Astrocyte of the hippocampus (primary cell): Measurements from ENCODE around the gene SLC37A1.
A peak's percentile ranks its signal among the peaks of the same experiment; 100 is the strongest.

ENCODE experiments used
- DNase-seq: peaks from one replicate; pipeline ENCODE4 v3.0.0; 2011; ENCODE audit warnings: low read depth, low spot score

SLC37A1 gene

DNA sequence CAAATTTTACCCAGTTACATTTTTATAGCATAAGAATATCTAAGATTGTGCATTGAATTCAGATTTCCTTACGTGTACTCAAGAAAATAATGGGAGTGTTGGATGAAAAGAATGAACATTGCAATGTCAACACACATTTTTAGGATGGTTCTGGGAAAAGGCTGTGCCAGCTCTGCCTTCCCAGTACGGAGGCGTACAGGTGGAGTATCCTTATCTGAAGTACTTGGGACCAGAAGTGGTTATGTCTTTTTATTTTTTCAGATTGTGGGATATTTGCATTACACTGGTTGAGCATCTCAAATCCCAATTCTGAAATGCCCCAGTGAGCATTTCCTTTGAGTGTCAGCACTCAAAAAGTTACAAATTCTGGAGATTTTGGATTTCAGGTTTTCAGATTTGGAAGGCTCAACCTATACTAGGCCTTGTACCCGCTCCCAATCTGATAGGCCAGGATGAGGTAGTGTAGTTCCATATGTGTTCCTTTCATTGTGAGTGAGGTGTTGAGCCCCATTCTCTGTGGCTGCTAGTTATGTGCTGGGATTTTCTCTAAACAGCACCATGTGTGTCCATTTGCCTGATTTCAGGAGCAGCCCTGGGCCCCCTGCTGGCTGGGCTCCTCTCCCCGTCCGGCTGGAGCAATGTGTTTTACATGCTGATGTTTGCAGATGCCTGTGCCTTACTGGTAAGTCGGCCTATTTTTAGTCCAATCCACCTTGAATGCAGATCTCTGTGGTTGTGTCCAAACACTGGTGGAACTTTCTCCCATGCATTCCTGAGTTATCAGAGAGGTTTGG, 60.8 kb downstream of the SLC37A1 start:
- peak; percentile 33 for DNase-seq

DNA sequence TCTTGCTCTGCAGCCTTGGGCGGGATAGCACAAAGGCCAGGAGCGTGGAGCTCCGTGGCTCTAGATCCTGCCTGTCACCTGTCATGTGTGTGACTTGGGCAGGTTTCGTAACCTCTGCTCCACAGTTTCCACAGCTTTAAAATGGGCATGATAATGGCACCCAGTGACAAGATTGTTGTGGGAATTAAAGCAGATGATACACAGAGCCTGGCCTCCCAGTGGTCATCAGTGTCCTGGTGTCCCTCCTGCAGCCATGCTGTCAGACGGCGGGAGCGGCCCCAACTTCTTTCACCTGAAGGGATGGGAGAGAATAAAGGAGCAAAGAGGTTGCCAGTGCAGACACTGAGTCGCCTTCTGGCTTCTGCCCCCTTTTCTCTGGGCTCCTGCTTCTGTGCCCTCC, 61.5 kb downstream of the SLC37A1 start:
- DNase-seq, result no peak

DNA sequence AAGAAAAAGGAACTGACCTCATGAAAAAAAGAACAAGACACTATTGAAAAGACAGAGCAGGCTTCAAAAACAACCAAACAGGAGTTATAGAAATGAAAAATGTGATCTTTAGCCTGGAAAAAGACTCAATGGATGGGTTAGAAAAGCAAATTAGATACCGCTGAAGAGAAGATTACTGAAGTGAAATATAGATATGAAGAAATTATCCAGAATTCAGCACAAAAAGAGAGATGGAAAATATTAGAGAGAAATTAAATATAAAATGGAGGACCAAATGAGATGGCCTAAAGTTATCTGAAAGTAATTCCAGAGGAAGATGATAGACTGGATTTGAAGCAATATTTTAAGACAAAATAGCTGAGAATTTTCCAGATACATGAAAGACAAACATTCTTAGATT, 63.0 kb downstream of the SLC37A1 start:
- no peak for DNase-seq

DNA sequence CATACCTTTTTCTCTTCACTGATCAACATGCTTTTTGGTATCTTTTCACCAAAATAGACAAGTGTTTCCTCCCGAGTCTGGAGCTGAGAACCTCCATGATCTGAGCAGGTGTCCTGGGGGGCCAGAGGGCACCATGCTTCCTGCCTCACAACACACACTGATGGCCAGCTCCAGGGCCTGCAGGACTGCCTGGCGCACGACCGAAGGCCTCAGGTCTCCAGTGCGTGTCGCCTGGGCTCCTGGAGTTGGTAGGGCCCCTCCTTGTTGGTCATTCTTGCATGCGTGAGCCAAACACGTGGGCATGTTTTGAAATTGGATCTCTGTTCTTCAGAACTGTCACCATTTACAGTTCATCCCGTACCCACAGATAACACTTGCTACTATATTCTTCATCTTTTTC, 64.4 kb downstream of the SLC37A1 start:
- no peak for DNase-seq

DNA sequence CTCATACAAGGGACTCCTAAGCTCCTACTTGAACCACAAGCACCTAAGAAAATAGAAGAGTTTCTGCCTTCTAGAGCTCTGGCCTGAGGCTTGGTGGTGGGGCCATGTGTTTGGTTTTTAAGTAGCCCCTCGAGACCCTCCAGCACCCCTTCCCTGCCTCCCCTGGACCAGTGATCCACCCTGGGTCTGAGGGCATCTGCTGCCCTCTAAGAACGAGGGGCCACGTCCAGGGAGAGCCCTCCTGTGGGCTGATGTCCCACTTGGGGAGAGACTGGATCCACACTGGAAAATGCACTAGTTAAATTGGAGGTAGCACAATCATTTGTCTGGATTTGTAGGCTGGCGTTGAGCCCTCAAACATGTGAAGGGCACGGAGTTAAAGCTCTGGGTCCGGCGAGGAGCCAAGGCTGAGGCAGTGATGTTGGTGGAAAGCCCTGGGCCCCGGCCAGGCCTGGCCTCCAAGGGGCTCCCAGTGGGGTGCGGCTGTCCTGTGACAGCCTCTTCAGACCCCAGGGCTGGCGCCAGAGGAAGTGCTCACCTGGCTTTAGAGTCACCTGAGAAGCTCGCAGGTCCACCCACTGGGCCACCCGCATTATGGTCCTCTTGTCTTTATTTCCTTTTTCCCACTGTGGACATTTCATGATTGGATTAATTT, 65.2 kb downstream of the SLC37A1 start:
- no peak for DNase-seq

DNA sequence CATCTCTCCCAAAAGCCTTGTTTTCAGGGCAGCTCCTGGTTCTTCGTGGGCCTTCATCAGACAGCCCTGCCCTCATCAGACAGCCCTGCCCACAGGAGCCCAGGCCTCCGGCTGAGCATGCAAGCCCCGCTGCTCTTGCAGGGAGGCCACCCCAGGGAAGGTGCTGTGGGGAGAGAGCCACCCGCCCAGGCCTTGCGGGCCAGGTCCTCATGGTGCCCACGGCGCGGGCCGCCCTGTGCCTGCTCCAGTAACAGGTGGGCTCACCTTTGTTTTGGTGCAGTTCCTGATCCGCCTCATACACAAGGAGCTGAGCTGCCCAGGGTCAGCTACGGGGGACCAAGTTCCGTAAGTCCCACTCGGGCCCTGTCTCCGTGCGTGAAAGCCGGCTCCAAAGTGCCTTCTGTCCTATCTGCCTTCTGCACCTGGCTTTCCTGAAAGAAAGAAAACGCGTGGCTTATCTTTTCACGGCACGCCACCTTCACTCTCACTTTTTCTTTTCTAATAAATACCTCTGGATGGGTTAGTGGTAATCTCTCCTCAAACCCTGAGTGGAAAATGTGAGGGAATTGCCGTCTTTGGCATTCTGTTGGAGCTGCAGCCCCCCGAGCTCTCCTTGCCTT, 65.9 kb downstream of the SLC37A1 start:
- DNase-seq, result no peak

DNA sequence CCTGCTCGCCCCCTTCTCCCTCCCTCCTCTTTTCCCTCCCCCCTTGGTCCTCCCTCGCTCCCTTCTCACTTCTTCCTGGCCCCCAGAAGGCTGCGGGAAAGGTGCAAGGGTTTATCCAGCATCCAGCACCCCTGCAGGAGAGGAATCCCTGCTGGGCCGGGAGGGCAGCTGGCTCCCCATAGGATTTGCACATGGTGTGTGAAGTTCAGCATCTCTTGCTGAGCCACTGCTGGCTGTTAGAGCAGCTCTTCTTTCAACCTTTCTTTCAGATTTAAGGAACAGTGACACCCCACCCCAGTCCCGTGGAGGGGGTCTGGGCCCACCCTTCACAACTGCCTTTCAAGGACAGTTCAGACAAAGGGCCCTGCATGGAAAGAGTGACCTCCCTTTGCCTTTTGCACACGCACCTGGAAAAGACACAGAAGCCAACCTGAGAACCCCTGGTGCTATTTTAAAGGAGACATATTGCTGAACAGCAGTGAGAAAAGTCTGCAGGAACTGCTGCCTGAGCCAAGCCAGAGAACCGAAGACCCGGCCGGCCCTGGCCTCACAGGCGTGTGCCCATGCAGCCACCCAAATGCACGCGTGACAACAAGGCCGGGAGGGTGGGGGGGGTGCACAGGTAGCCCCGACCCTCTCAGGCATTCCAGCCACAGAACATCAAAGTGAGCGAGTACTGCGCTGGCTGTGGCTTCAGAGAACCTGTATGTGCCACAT, 66.6 kb downstream of the SLC37A1 start:
- DNase-seq, result no peak

DNA sequence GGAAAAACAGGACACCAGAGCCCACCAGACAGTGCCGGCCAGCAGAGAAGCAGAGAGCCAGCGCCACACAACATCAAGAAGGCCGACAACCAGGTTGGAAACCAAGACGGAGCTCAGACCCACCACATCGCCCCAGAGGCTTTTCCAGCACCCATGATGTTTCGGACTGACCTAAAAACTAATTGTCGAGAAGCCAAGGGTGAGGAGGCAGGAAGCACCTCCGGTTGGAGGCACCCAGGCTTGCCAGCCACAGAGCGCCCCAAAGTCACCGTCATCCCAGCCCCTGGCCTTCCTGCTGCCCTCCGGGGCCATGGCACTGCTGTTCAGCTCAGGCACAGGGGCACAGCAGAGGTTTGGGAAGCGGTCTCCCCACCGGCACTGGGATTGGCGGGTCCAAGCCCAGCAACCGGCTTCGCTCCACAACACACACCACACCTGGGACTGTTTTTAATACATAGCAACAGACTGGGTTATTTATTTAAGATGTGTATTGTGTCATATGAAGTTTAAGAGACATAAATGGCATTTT, 67.2 kb downstream of the SLC37A1 start:
- DNase-seq, result no peak

DNA sequence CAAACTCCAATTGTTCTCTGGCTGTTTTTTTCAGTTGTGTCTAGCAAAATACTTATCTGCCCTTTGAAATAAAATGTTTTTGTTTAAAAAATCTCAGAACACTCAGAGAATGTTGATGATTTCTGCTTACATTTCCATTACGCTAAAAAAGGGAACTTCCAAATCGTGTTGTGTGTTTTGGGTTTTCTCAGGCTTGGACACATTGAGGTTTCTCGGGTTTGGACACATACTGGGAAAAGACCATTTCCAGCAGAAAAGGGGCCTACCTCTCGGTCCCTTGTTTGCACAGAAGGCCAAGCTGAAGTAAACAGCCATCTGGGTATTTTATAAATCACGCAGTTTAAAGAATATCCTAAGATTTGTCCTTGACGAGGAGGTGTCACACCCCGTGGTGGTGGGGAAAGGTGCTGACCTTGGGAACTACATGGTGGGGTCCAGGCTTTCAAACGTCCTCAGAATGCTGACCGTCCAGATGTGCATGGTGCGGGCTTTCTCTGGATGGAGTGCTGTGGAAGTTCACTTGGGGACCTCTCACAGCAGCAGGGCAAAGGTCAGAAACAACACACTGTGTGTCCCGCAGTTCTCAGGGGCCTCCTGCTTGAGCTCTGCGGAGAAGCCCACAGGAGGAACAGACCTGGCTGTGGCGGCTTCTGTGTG, 67.8 kb downstream of the SLC37A1 start:
- no peak for DNase-seq

DNA sequence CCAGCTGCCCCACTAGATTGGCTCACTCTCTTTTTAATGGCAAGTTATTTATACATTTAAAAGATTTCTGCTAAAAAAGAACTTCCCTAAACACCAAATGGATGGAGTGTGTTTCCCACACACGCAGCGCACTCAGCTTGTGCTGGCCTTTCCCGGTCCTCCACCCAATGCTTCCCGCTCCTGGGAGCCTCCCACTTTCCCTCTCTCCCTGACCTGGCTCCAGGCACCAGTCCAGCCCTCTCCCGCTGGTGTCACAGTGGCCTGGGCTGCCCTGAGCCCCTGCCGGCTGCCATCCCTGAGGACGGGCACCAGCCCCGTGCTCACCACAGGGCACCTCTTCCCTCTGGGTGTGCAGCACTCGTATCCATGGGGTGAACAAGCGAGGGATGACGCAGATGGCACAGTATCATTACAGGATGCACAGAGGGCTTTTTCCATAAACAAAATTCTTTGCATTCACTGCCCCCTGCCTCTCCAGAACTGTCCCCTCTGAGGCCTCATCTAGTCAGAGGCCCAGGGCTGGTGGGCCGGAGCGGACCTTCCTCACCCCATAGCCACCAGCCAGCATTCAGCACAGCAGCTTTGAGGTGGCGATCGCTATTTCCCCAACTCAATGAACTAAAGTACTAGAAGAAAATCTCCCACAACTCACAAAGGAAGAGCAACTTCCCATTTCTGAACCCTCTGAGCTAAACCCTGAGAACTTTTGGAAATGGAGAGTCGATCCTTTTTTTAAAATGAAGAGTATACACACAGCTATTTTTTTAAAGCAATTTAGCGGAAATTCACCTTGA, 68.5 kb downstream of the SLC37A1 start:
- no peak for DNase-seq

DNA sequence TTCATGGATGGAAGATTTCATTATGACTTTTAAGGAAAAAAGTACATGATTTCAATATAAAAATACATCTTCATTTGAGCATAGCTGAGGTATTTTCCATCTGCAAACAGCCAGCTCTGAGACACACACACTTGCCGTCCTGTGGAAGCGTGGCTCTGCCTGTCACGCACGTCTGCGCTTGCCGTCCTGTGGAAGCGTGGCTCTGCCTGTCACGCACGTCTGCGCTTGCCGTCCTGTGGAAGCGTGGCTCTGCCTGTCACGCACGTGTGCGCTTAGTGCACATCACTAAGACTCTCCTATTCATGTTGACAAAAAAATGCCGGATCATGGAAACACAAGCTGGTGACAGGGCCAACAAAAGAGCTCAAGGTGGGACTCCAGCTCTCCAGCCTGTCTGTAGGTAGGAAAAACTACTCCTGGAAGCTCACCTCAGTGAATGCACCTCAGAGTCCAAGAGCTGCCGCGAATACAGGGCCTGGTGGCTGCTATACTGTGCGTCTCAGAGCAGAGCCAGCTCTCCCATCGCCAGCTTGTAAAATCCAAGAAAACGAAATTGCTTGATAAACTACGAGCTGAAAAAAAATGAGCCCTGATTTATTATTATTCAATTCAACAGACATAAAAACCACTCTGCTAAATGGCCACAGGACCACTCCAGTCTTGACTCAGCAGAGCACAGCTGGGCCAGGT, 69.3 kb downstream of the SLC37A1 start:
- no peak for DNase-seq

DNA sequence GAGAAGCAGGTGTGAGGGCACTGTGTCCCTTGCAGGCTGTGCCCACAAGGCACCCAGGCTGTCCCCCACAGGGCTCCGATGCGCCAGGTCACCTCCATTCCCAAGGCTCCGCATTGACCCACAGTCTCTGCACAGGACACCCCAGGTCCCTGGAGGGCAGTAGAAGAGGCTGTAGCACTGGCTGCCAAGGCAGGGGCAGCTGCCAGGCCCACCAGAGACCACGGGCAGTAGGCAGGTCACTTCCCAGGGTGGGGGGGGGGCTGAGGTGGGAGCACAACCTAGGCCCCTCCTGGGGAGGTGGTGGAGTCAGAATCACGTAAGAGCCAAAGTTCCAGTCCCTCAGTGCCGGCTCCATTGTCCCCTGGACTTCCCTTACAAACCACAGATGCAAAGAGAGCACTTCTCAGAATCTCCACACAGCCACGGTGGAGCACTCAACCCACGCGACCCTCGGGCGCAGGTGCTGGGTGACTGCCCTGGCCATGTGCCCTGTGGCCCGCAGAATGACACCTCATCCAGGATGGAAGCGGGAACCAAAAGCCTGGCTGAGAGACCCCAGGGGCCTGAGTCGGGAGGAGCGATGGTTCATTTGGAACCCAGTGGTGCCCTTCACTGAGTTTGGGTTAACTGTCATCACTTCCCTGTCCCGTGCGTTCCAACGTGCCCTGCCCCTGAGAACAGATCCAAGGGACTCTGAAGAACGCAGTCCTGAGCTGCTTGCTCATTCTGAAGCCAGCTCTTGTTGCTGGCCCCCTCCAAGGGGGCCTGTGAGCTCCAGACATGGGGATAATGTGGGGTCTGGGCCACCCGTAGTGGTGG, 70.0 kb downstream of the SLC37A1 start:
- DNase-seq, result no peak

DNA sequence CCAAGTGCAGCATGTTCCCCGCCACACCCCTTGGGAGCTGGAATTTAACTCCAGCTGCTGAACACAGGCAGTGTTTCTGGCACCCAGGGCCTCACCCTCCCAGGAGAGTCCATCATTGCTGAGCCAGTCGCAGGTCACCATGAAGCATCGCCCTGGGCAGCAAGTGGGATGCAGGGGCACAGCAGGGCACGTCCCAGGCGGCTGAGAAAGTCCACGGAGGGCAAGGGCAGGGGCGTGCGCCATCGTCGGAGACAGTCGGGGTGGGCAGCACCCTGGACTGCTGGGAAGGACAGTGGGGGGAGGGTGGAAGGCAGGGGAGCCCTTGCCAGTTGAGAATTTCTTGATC, 70.6 kb downstream of the SLC37A1 start:
- no peak for DNase-seq

DNA sequence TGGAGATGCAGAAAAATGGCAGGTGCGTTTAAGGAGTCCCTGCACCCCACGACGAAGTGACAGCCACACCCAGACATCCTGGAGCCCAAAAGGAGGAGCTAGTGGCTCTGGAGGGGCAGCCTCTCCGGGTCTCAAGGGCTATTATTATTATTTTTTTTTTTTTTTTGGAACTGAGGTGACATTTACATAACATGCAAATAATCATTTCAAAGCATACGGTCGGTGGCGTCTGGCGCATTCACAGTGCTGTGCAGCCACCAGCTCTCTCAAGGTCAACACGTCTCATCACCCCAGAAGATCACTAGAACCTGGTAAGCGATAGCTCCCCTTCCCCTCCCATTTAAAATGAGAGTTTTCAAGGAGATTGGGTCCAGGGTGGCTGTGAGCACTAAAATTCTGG, 72.2 kb downstream of the SLC37A1 start:
- no peak for DNase-seq

DNA sequence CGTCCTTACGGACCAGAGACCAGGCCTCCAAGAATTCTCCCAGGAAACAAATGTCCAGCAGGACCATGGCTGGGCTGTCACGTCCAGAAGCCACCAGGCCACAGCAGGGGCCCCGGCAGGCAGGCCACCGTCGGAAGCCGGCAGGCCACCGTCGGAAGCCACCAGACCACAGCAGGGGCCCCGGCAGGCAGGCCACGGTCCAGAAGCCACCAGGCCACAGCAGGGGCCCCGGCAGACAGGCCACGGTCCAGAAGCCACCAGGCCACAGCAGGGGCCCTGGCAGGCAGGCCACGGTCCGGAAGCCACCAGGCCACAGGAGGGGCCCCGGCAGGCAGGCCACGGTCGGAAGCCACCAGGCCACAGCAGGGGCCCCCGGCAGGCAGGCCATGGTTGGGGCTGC, 72.8 kb downstream of the SLC37A1 start:
- DNase-seq, result no peak

DNA sequence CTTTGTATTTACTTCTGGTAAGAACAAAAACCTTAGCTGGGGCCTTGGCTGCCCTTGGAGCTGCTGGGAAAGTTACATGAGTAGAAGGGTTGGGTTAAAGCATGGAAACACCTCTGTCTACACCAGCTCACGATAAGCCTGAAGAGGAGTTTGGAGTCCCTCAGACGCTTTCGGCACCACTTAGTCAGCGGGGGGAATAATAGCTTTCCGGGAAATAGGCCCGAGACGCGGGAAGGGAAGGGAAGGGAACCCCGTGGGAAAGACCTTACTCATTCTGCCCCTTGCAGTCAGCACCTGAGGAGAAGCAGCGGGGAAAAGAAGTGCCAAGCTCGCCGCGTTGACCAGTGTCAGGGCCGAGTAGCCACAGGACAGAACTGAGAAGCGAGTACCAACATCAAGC, 73.4 kb downstream of the SLC37A1 start:
- no peak for DNase-seq

DNA sequence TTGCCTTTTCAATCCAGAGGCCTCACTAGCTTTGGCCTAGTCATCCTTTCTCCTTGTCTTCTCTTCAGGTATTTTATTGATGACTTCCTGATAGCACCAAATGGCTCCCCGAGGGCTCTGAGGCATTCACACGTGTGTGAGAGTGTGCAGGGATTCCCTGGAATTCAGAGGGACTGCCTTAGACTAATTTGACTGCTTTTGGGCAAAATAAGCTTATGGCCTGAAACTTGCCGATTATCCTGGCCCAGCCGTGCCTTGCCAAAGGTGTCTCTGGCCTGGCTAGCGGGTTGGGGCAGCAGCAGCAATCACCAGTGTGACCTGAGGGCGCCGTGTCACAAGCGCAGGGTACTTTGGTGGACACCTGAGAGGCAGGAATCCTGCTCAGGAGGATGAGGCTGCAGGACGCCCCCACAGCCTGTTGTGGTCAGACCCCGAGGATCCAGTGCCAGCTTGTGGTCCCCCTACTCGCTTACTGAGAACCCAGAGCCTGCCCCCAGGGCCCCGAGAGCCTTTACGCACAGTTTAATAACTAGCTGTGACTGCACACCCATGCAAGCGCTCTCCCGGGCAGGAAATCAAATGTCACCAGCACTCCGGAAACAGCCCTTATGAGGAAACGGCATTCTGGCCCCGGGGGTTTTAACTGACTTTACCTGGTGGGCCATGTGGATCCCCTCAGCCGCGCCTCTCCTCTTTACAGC, 76.9 kb downstream of the SLC37A1 start:
- DNase-seq, result no peak

DNA sequence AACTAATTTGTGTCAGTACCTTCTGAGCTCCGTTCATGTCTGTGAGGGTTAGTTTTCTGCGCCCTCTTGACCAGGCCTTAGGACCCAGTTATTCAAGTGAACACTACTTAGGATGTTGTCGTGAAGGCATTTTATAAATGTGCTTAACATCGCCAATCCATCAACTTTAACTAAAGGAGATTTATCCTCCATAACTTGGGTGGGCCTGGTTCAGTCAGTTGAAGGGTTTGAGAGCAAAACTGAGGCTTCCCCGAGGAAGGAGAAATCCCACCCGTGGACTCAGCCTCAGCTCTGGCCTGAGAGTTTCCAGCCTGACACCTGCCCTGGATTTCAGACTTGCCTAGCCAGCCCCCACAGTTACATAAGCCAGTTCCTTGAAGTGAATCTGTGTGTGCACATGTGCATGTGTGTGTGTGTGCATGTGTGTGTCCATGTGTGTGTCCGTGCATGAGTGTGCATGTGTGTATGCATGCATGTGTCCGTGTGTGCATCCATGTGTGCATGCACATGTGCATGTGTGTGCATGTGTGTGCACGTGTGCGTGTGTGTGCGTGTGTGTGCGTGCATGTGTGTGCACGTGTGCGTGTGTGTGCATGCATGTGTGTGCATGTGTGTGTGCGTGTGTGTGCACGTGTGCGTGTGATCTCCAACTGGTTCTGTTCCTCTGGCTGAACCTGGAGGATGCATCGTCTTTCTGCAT, 77.7 kb downstream of the SLC37A1 start:
- DNase-seq, result no peak
